ENCODE results near the gene VLDLR.

VLDLR gene

DNA sequence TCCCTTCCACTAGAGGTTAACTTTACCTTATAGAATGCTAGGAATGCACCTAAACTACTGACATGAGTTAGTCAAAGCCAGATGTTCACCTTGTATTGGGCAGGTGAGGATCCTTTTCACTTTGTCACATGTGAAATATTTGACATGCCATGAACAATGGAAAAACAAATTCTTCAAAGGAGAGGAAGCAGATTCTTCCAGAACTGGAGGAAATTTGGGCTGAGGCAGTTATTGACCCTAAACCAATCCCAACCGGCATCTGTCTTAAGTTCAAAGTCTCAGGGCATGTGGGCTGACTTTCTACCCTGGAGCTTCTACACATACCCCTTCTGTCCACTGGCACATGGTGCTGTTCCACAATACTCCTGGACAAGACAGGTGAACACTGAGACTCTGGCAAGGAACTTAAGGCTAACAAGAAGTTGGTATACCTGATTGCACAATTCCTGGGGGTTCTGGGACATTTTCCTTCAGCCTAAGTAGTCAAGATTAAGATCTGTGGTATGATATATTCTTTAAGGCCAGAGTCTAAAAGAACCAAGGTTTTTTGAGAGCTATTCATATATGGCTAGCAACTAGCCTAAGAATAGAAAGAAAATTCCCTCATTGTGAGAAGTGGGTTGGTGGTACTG, 2.6 kb downstream of the VLDLR start:
- TF ChIP-seq, protein P1, sequence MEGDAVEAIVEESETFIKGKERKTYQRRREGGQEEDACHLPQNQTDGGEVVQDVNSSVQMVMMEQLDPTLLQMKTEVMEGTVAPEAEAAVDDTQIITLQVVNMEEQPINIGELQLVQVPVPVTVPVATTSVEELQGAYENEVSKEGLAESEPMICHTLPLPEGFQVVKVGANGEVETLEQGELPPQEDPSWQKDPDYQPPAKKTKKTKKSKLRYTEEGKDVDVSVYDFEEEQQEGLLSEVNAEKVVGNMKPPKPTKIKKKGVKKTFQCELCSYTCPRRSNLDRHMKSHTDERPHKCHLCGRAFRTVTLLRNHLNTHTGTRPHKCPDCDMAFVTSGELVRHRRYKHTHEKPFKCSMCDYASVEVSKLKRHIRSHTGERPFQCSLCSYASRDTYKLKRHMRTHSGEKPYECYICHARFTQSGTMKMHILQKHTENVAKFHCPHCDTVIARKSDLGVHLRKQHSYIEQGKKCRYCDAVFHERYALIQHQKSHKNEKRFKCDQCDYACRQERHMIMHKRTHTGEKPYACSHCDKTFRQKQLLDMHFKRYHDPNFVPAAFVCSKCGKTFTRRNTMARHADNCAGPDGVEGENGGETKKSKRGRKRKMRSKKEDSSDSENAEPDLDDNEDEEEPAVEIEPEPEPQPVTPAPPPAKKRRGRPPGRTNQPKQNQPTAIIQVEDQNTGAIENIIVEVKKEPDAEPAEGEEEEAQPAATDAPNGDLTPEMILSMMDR (IDR thresholded peaks at IDR 0.05; ENCODE audit: borderline replicate concordance, control extremely low read depth, extremely low read depth, insufficient read depth, missing control alignments) = no peak
- DNase-seq (ENCODE audit: low spot score) = no peak
- in situ Hi-C loops (cut with MboI; ENCODE audit: low sequenced_read_pairs, unreplicated experiment) = no loop called here

DNA sequence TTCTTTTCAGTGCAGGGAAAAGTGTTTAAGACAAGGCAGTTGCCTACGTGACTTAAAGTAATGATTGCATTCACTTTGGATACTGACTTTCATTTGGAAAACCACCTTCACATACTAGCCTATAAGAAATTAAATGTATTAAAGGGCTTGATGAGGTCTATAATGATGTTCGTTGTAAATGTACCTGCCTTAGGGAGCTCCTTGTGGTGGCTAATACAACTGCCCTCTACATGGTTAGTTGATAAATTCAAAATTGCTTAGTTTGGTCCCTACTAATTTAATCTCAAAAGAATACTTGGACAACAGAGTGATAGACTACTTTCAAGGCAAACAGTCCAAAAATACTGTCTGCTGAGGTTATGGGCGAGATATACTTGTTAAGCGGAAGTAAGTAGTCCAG, 3.8 kb downstream of the VLDLR start:
- in situ Hi-C loops (cut with MboI; ENCODE audit: low sequenced_read_pairs, unreplicated experiment) = loop anchor here (25.0 kb wide), 1 partner anchor 488 kb away; no protein-coding TSS in a partner anchor
- DNase-seq (ENCODE audit: low spot score) = no peak
- TF ChIP-seq, protein P1 (IDR thresholded peaks at IDR 0.05; ENCODE audit: borderline replicate concordance, control extremely low read depth, extremely low read depth, insufficient read depth, missing control alignments) = no peak

DNA sequence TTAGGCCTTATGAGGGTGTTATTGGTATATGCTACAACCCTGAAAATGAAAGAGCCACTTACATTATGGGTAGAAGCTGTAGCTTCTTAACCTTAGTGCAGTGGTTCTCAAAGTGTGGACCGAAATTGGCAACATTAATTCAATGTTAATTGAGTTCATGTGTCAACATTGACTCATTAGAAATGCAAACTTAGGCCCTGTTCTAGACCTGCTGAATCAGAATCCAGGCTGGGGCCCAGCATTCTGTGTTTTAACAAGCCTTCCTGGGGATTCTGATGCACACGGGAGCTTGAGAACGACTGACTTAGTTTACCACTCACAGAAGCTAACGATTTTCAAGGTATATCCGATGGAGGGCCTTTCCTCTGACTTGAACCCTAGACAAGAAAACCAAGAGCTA, 7.3 kb downstream of the VLDLR start:
- in situ Hi-C loops (cut with MboI; ENCODE audit: low sequenced_read_pairs, unreplicated experiment) = loop anchor here (25.0 kb wide), 1 partner anchor 492 kb away; no protein-coding TSS in a partner anchor
- TF ChIP-seq, protein P1 (IDR thresholded peaks at IDR 0.05; ENCODE audit: borderline replicate concordance, control extremely low read depth, extremely low read depth, insufficient read depth, missing control alignments) = no peak
- DNase-seq (ENCODE audit: low spot score) = no peak

DNA sequence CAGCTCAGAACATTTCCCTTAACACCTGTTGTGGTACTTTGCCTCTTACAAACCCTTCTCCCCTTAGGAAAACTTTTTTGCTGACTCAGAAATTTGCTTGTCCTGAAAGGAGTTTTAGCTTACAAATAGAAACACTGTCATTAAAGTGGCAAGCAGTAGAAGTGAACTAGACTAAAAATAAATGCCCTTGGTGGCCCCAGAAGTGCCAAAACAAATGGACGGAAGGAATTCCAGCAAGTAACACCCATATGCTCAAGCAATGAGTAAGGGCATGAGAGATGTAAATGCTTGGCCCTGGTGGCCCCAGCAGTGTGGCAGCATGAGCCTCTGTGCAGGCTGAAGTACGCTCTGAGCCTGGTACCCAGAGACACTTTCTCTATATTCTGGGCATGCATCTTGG, 8.6 kb downstream of the VLDLR start:
- no peak for DNase-seq (ENCODE audit: low spot score)
- TF ChIP-seq, protein P1 (IDR thresholded peaks at IDR 0.05; ENCODE audit: borderline replicate concordance, control extremely low read depth, extremely low read depth, insufficient read depth, missing control alignments) = no peak
- in situ Hi-C loops (cut with MboI; ENCODE audit: low sequenced_read_pairs, unreplicated experiment) = loop anchor here (25.0 kb wide), 1 partner anchor 493 kb away; no protein-coding TSS in a partner anchor

DNA sequence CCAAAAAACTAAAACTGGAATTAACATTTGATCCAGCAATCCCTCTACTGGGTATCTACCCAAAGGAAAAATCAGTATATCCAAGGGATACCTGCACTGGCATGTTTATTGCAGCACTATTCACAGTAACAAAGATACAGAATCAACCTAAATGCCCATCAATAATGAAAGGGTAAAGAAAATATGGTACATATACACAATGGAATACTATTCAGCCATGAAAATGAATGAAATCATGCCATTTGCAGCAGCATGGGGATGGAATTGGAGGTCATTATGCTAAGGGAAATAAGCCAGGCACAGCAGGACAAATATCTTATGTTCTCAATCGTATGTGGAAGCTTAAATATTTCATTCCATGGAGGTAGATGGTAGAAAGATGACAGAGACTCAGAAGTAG, 9.7 kb downstream of the VLDLR start:
- in situ Hi-C loops (cut with MboI; ENCODE audit: low sequenced_read_pairs, unreplicated experiment) = loop anchor here (25.0 kb wide), 1 partner anchor 494 kb away; no protein-coding TSS in a partner anchor
- DNase-seq (ENCODE audit: low spot score) = no peak
- TF ChIP-seq, protein P1 (IDR thresholded peaks at IDR 0.05; ENCODE audit: borderline replicate concordance, control extremely low read depth, extremely low read depth, insufficient read depth, missing control alignments) = no peak

DNA sequence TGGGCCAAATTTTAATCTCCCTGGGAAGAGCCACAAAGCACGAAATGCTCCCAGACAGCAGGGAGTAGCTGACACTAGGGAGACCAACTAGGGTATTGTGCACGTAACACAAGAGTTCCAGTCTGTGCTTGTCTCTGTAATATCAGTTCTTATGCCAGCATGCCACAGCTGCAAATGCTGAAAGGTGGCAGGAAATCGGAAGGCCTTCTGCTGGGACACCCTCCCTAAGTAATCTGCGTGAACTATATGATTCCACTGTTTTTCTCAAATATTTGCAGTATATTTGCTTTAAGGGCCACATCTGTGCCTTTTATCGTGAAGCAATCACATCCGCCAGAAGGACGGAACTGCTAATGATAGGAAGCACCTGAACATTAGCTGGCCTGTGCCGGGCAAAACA, 12.6 kb downstream of the VLDLR start:
- TF ChIP-seq, protein P1 (IDR thresholded peaks at IDR 0.05; ENCODE audit: borderline replicate concordance, control extremely low read depth, extremely low read depth, insufficient read depth, missing control alignments) = no peak
- DNase-seq (ENCODE audit: low spot score) = no peak
- in situ Hi-C loops (cut with MboI; ENCODE audit: low sequenced_read_pairs, unreplicated experiment) = loop anchor here (25.0 kb wide), 1 partner anchor 497 kb away; no protein-coding TSS in a partner anchor

All from GM13976 (cell line).